ENCODE measurements around the gene TMEM43. TPM values are rescaled to one million over a fixed set of nuclear protein-coding genes. Genes with fewer than 3 reads are reported as not detected.
A peak's percentile ranks its signal among the peaks of the same experiment; 100 is the strongest.

TMEM43 gene
- total and polyA plus RNA-seq, 5 experiments from 2014 or later: 45.6 to 65.0 (median 52.4) TPM

DNA sequence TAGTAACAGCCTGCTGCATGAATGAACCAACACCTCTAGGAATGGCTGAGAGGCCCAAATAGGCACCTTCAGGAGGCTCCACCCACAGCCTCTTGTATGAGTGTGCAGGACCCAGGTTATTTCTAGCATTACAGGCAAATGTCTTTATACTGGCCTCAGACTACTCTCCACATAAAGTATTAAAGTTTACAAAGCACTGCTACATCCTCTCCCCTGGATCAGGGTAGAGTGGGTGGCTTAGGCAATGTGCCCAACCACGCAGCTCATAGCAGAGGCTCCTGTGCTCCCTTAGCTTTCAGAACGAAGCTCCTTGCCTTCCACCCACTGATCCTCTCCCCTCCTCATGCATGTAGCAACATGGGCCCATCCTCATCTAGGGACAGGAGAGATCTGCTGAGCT lies 16.3 kb downstream of the TMEM43 start:
- no peak for DNase-seq
- H3K9me3 Mint-ChIP-seq: no peaks in the 10 kb centered on the region
- H3K4me1 Mint-ChIP-seq: peaks cover 21 to 58% (median 47%) of the 10 kb centered on the region in 4 donors
- peak overlapping the region in 1 of 10 donors; percentile 54 for H3K4me3 Mint-ChIP-seq
- H3K36me3 Mint-ChIP-seq: peaks cover 0 to 24% (median 3%) of the 10 kb centered on the region in 3 donors
- peak overlapping the region; percentile 97 to 100 (median 99) for H3K27ac Mint-ChIP-seq
- POLR2A ChIA-PET: interaction anchor here (5.0 to 6.0 kb wide), 2 partner anchors 17 to 37 kb away, joined by 54 to 63 read pairs; partner anchors contain the start of genes CHCHD4, LSM3, TMEM43 and XPC
- no peaks in the 10 kb centered on the region for H3K27me3 Mint-ChIP-seq
- no peak for ATAC-seq

GRCh38 chr3:14141602-14142341 lies 16.9 kb downstream of the TMEM43 start:
- ATAC-seq (no peak), DNase-seq (no peak)
- H3K9me3 Mint-ChIP-seq: no peaks in the 10 kb centered on the region
- H3K36me3 Mint-ChIP-seq: peaks cover 0 to 27% (median 9%) of the 10 kb centered on the region in 3 donors
- H3K4me1 Mint-ChIP-seq: peaks cover 24 to 63% (median 52%) of the 10 kb centered on the region in 4 donors
- H3K27ac Mint-ChIP-seq: peak overlapping the region; percentile 97 to 100 (median 99)
- peak overlapping the region in 6 of 10 donors; percentile 39 to 64 (median 54) for H3K4me3 Mint-ChIP-seq
- POLR2A ChIA-PET: interaction anchor here (1.3 to 6.0 kb wide), 5 partner anchors 10 to 37 kb away, joined by 4 to 63 read pairs (median 7); partner anchors contain the start of genes CHCHD4, LSM3, TMEM43 and XPC
- H3K27me3 Mint-ChIP-seq: no peaks in the 10 kb centered on the region

DNA sequence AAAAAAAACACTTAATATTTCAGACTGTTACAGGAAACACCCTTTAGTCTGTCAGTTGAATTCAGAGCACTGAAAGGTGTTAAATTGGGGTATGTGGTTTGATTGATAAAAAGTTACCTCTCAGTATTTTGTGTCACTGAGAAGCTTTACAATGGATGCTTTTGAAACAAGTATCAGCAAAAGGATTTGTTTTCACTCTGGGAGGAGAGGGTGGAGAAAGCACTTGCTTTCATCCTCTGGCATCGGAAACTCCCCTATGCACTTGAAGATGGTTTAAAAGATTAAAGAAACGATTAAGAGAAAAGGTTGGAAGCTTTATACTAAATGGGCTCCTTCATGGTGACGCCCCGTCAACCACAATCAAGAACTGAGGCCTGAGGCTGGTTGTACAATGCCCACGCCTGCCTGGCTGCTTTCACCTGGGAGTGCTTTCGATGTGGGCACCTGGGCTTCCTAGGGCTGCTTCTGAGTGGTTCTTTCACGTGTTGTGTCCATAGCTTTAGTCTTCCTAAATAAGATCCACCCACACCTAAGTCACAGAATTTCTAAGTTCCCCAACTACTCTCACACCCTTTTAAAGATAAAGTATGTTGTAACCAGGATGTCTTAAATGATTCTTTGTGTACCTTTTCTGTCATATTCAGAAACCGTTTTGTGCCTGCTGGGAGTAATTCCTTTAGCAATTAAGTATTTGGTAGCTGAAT lies 17.9 kb downstream of the TMEM43 start:
- peak; percentile 56 to 70 for ATAC-seq
- Mint-ChIP-seq H3K4me3 (peak overlapping the region; percentile 39 to 80 (median 59)), H3K27me3 (no peaks in the 10 kb centered on the region), H3K4me1 (peaks cover 24 to 63% (median 54%) of the 10 kb centered on the region in 4 donors), H3K27ac (peak overlapping the region; percentile 97 to 100 (median 99)), H3K9me3 (no peaks in the 10 kb centered on the region), H3K36me3 (peaks cover 0 to 35% (median 13%) of the 10 kb centered on the region in 3 donors)
- DNase-seq: peak in 9 of 10 donors; percentile 31 to 81 (median 67)
- POLR2A ChIA-PET: interaction anchor here (1.0 to 6.0 kb wide), 7 partner anchors 11 to 508 kb away, joined by 3 to 63 read pairs (median 5); partner anchors contain the start of genes CCDC174, CHCHD4, LSM3 and TMEM43

- peak overlapping the region; percentile 98 to 100 (median 99) for H3K27ac Mint-ChIP-seq
- no peak for DNase-seq
- POLR2A ChIA-PET: interaction anchor here (0.6 to 6.0 kb wide), 7 partner anchors 9 to 508 kb away, joined by 3 to 63 read pairs (median 7); partner anchors contain the start of genes CCDC174, CHCHD4, LSM3 and TMEM43
- peaks cover 24 to 63% (median 54%) of the 10 kb centered on the region in 4 donors for H3K4me1 Mint-ChIP-seq
- no peaks in the 10 kb centered on the region for H3K27me3 Mint-ChIP-seq
- no peak for ATAC-seq
- peak overlapping the region; percentile 16 to 84 (median 71) for H3K4me3 Mint-ChIP-seq
- no peaks in the 10 kb centered on the region for H3K9me3 Mint-ChIP-seq
- H3K36me3 Mint-ChIP-seq: peaks cover 0 to 40% (median 17%) of the 10 kb centered on the region in 3 donors
Observed at GRCh38 chr3:14143271-14144225, 18.7 kb downstream of the TMEM43 start.

- peaks cover 0 to 43% (median 17%) of the 10 kb centered on the region in 3 donors for H3K36me3 Mint-ChIP-seq
- H3K27ac Mint-ChIP-seq: peak overlapping the region; percentile 98 to 100 (median 99)
- POLR2A ChIA-PET: interaction anchor here (0.6 to 6.0 kb wide), 6 partner anchors 17 to 248 kb away, joined by 3 to 63 read pairs (median 7); partner anchors contain the start of genes CHCHD4, LSM3, TMEM43 and XPC
- peak overlapping the region; percentile 33 to 84 (median 70) for H3K4me3 Mint-ChIP-seq
- H3K4me1 Mint-ChIP-seq: peaks cover 24 to 63% (median 54%) of the 10 kb centered on the region in 4 donors
- no peaks in the 10 kb centered on the region for H3K27me3 Mint-ChIP-seq
- ATAC-seq (peak; percentile 70), DNase-seq (peak; percentile 34 to 91 (median 75))
- H3K9me3 Mint-ChIP-seq: no peaks in the 10 kb centered on the region
Observed at GRCh38 chr3:14144423-14145075, 19.7 kb downstream of the TMEM43 start.

GRCh38 chr3:14145236-14145635 lies 20.4 kb downstream of the TMEM43 start:
- H3K27me3 Mint-ChIP-seq: no peaks in the 10 kb centered on the region
- peaks cover 24 to 62% (median 54%) of the 10 kb centered on the region in 4 donors for H3K4me1 Mint-ChIP-seq
- POLR2A ChIA-PET: interaction anchor here (1.1 to 6.0 kb wide), 5 partner anchors 17 to 249 kb away, joined by 3 to 63 read pairs (median 10); partner anchors contain the start of genes CHCHD4, LSM3, TMEM43 and XPC
- peak overlapping the region; percentile 98 to 100 (median 99) for H3K27ac Mint-ChIP-seq
- H3K36me3 Mint-ChIP-seq: peaks cover 0 to 43% (median 17%) of the 10 kb centered on the region in 3 donors
- no peaks in the 10 kb centered on the region for H3K9me3 Mint-ChIP-seq
- peak overlapping the region in 7 of 10 donors; percentile 7 to 84 (median 58) for H3K4me3 Mint-ChIP-seq
- ATAC-seq: no peak
- DNase-seq: peak in 1 of 10 donors; percentile 11

GRCh38 chr3:14145670-14146380 lies 21.0 kb downstream of the TMEM43 start:
- H3K4me1 Mint-ChIP-seq: peaks cover 22 to 56% (median 52%) of the 10 kb centered on the region in 4 donors
- H3K9me3 Mint-ChIP-seq: no peaks in the 10 kb centered on the region
- peak overlapping the region; percentile 98 to 100 (median 99) for H3K27ac Mint-ChIP-seq
- ATAC-seq: no peak
- H3K27me3 Mint-ChIP-seq: no peaks in the 10 kb centered on the region
- H3K36me3 Mint-ChIP-seq: peaks cover 0 to 48% (median 17%) of the 10 kb centered on the region in 3 donors
- DNase-seq: peak in 1 of 10 donors; percentile 17
- H3K4me3 Mint-ChIP-seq: peak overlapping the region in 2 of 10 donors; percentile 16 to 30
- POLR2A ChIA-PET: interaction anchor here (1.1 to 6.0 kb wide), 5 partner anchors 18 to 249 kb away, joined by 3 to 63 read pairs (median 10); partner anchors contain the start of genes CHCHD4, LSM3, TMEM43 and XPC

- H3K27ac Mint-ChIP-seq: peak overlapping the region; percentile 98 to 100 (median 99)
- peaks cover 22 to 49% (median 46%) of the 10 kb centered on the region in 4 donors for H3K4me1 Mint-ChIP-seq
- DNase-seq (no peak), ATAC-seq (no peak)
- no peaks in the 10 kb centered on the region for H3K27me3 Mint-ChIP-seq
- POLR2A ChIA-PET: interaction anchor here (3.4 to 6.0 kb wide), 2 partner anchors 22 to 30 kb away, joined by 10 to 63 read pairs; partner anchors contain the start of genes CHCHD4 and TMEM43
- H3K4me3 Mint-ChIP-seq: no peak overlapping the region
- H3K36me3 Mint-ChIP-seq: peaks cover 0 to 50% (median 17%) of the 10 kb centered on the region in 3 donors
- H3K9me3 Mint-ChIP-seq: no peaks in the 10 kb centered on the region
Observed at GRCh38 chr3:14146381-14147065, 21.7 kb downstream of the TMEM43 start.

DNA sequence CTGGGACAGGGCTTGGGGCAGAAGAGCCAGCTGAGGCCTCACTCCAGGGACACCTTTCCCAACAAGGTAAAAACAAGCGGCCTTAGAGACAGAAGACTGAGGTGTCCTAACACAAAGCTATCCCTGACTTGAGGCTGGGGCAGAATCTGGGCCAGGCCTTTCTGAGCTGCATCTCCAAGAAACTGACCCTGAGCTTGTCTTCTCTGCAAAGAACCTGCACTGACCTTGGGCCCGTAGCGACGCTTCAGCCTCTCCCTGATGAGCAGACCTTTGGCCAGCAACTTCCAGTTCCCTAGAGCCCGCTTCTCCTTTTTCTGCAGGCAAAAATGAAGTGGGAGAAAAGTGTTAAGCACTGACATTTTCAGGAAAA lies 22.2 kb downstream of the TMEM43 start:
- no peak for ATAC-seq
- Mint-ChIP-seq H3K4me1 (peaks cover 18 to 44% (median 41%) of the 10 kb centered on the region in 4 donors), H3K9me3 (no peaks in the 10 kb centered on the region), H3K27ac (peak overlapping the region; percentile 86 to 100 (median 98)), H3K4me3 (peak overlapping the region in 1 of 10 donors; percentile 36), H3K27me3 (no peaks in the 10 kb centered on the region), H3K36me3 (peaks cover 0 to 50% (median 17%) of the 10 kb centered on the region in 3 donors)
- no peak for DNase-seq
- POLR2A ChIA-PET: interaction anchor here (0.6 to 3.4 kb wide), 2 partner anchors 23 to 29 kb away, joined by 3 to 10 read pairs; partner anchors contain the start of genes CHCHD4 and TMEM43

DNA sequence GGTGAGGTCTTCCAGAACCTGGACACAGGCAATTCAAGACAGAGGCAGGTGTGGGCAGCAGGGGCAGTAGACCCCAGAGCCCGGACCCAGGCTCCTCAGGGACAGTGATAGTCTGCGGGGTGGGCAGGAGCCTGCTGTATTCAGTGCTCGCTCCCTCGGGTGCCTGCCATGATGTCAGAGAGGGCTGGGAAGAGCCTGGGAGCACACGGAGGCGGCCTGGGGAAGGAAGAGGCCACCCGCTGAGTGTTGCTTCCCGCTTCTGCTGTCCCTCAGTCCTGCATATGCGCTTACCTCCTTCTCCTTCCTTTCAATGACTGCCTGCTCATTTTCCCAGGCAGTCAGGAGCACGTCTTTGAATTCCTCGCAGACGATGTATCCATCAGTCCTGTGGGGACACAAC lies 22.8 kb downstream of the TMEM43 start:
- H3K4me3 Mint-ChIP-seq: no peak overlapping the region
- H3K9me3 Mint-ChIP-seq: no peaks in the 10 kb centered on the region
- H3K36me3 Mint-ChIP-seq: peaks cover 0 to 52% (median 17%) of the 10 kb centered on the region in 3 donors
- no peaks in the 10 kb centered on the region for H3K27me3 Mint-ChIP-seq
- H3K4me1 Mint-ChIP-seq: peaks cover 15 to 39% (median 35%) of the 10 kb centered on the region in 4 donors
- ATAC-seq (no peak), DNase-seq (no peak)
- H3K27ac Mint-ChIP-seq: peak overlapping the region; percentile 65 to 99 (median 94)
- POLR2A ChIA-PET: interaction anchor here (0.6 kb wide), 1 partner anchor 23 kb away, joined by 3 read pairs; the partner anchor contains the start of genes CHCHD4 and TMEM43
